Subcutaneous adipose tissue (tissue), 4 donors: ENCODE data around the gene BCL2L15. TPM values are rescaled to one million over a fixed set of nuclear protein-coding genes. Genes with fewer than 3 reads are reported as not detected.

Experiments
- CTCF ChIP-seq: fragments of 450-650 bp; IDR thresholded peaks from one replicate; pipeline ENCODE4 v1.5.1; 2016; ENCODE audit warnings: low read depth, mild to moderate bottlenecking, control low read depth, antibody characterized with exemption, moderate library complexity
- total RNA-seq, 4 donors: library from RNA; depleted of rRNA; stranded (reverse); fragments of >200 nt; gene quantifications; one replicate each; pipeline ENCODE4 v1.1.0, GENCODE V29; 2016

The BCL2L15 gene
- total RNA-seq, 4 donors from 2014 or later, result 0.16 to 0.38 (median 0.20) TPM

DNA sequence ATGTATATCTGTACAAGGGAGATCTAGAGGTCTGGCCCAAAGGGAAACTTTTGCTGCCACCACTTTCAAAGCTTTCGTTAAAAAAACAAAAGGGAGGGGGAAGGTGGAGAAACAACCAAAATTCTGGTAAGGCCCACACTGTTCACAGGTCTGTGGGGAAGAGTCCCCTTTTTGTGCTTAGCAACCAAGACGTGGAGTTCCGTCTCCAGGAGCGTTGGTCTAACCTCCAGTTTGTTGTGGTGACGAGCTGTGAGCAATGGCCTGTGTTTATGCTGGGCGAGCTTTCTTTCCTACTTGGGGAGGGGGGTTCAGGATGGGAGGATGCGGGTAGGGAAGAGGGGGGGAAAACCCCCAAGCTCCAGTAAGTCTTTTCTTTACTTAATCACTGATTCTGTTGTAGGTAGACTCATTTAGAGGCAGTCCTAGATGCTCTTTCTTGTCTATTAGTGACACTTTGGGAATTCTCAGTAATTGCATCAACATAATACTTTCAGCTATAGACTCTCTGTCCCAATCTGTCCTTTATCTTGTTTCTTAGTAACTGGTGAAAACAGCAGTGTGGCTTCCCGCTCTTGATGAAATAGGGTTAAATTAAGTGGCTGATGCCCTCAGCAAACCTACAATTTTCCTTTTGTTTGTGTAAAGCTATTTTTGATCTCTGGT, 43.2 kb upstream of the BCL2L15 start:
- TF ChIP-seq CTCF, result no peak

DNA sequence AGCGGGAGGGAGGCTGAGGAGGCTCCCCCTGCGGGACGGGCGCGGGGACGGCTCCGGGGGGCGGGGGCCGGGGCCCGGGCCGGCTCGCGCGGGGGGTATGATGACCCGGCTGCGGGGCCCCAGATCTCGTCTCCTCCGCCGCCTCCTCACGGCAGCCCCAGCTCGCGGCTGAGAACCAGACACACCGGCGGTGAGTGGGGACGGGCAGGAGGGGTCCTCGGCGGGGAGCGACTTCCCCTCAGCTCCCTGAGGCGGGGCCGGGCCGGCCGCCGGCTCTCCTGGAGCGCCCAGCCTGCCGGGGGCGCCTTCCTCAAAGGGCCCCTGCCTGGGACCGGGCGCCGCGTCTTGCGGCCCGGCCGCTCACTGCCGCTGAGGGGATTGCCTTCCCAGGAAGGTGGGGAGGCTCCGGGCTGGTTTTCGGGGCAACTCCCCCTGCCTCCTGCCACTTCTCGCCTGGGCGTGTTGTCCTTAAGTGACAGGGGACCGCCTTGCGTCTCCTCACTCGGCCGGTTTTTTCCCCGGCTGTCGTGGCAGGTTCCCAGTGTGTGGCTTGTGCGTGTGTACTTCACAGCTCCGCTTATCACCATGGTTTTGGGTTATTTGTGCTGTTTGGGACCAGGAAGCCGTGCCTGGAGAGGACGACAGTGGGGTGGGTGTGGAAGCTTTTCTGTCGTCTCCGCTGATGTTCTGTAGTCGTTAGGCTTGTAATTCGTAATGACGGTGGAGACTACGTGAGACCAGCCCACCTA, 42.5 kb upstream of the BCL2L15 start:
- TF ChIP-seq CTCF, result no peak

- no peak for TF ChIP-seq CTCF
Measured at GRCh38 chr1:113928941-113929749, 41.8 kb upstream of the BCL2L15 start, which contains the start of gene HIPK1. Gene HIPK1 (plus strand): TSS chr1:113929324.

DNA sequence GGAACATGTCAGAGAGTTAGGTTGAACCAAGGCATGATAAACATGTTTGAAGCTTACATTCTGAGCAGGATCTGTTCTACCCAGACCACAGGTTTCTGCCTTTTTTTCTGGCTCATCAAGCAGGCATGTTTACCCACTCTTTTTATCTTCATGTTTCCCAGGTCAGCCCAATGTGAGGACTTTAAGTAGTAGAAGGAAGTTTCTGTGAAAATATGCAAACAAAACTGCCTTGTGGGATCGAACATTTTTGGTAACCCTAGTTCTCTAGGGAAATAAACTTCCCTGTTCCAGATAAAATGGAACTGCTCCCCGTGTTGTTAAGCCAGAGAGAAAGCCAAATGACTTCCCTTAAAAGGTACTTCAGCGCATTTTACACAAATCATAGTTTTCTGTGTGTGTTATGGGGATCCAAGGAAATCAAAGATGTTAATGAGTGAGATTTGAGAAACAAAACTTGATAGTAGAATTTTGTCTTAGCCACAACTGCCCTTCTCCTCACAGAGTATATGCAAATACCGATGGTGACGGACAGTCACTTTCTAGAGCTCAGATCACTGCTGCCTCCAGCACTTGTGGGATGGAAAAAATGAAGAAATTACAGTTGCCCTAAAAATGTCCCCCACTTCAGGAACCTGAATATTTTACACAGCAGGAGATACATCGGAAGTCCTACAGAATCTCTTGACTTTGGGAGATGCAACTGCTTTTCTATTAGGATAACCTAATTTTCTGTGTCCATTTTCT, 41.0 kb upstream of the BCL2L15 start:
- TF ChIP-seq CTCF, result no peak

DNA sequence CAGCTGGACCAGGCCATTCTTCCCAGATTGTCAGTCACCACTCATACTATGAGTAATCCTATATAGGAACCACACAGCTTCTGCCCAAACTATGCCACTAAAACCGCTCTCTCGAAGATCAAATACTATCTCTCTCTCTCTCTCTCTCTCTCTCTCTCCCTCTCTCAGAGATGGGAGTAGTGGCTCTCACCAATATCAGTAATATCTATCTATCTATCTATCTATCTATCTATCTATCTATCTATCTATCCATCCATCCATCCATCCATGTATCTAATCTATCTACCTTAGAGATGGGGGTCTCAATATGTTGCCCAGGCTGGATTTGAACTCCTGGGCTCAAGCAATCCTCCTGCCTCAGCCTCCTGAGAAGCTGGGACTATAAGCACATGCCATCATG, 37.1 kb upstream of the BCL2L15 start:
- no peak for TF ChIP-seq CTCF

GRCh38 chr1:113922957-113923356, 35.6 kb upstream of the BCL2L15 start:
- TF ChIP-seq CTCF, result no peak
